Activated CD4-positive, alpha-beta T cell treated with anti-CD3 and anti-CD28 coated beads, Interleukin-2, amount 10 ng/mL, durations not matched to agents 24 days and 14 days (primary cell): Measurements from ENCODE around the gene MYH10. TPM values are rescaled to one million over a fixed set of nuclear protein-coding genes. Genes with fewer than 3 reads are reported as not detected.

ENCODE experiments used
- DNase-seq: peaks from one replicate; pipeline ENCODE4 v3.0.0; 2022
- H3K27ac Mint-ChIP-seq: one replicate; pipeline ENCODE4 v1.8.0; 2022; ENCODE audit warnings: mild to moderate bottlenecking, mixed read lengths
- H3K27me3 Mint-ChIP-seq: one replicate; pipeline ENCODE4 v1.8.0; 2022; ENCODE audit warnings: mixed read lengths
- H3K36me3 Mint-ChIP-seq: one replicate; pipeline ENCODE4 v1.8.0; 2022; ENCODE audit warnings: low read depth, mild to moderate bottlenecking, mixed read lengths
- H3K4me1 Mint-ChIP-seq: one replicate; pipeline ENCODE4 v1.8.0; 2021; ENCODE audit warnings: mixed read lengths
- H3K4me3 Mint-ChIP-seq: one replicate; pipeline ENCODE4 v1.8.0; 2022; ENCODE audit warnings: mild to moderate bottlenecking, moderate library complexity, mixed read lengths
- H3K9me3 Mint-ChIP-seq: one replicate; pipeline ENCODE4 v1.8.0; 2021; ENCODE audit warnings: mixed read lengths
- intact Hi-C: fragments of 100-400 bp; cut with micrococcal nuclease; formaldehyde crosslinking; loops from one replicate; pipeline ENCODE4 v1.15.1; 2023
- total RNA-seq: library from RNA; stranded (reverse); gene quantifications from 2 replicates; pipeline ENCODE4 v1.2.3, GENCODE V29; 2022

The MYH10 gene
- total RNA-seq, 1 donor from 2014 or later: 19.4 TPM

DNA sequence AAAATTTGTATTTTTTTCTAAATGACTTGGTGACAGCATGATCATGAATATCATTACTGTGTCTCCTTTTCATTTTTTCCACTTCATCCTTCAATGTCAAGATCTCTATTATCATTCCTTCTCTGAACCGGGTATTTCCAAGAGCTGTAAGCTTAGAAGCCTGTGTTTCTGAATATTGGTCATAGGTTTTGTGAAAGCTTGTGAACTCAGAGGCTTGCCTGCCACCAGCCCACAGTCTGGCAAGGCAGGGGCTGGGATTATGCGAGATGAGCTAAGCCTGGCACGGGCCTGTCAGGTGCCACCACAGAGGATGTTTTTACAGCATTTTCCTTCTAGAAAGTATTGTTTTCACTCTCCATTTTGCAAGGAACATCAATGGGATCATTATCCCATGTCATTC, 92.8 kb downstream of the MYH10 start:
- DNase-seq: no peak
- Mint-ChIP-seq H3K27ac (no peak overlapping the region), H3K9me3 (no peaks in the 10 kb centered on the region), H3K27me3 (no peaks in the 10 kb centered on the region), H3K4me1 (no peaks in the 10 kb centered on the region), H3K4me3 (no peak overlapping the region), H3K36me3 (no peaks in the 10 kb centered on the region)
- intact Hi-C loops: no loop called here

DNA sequence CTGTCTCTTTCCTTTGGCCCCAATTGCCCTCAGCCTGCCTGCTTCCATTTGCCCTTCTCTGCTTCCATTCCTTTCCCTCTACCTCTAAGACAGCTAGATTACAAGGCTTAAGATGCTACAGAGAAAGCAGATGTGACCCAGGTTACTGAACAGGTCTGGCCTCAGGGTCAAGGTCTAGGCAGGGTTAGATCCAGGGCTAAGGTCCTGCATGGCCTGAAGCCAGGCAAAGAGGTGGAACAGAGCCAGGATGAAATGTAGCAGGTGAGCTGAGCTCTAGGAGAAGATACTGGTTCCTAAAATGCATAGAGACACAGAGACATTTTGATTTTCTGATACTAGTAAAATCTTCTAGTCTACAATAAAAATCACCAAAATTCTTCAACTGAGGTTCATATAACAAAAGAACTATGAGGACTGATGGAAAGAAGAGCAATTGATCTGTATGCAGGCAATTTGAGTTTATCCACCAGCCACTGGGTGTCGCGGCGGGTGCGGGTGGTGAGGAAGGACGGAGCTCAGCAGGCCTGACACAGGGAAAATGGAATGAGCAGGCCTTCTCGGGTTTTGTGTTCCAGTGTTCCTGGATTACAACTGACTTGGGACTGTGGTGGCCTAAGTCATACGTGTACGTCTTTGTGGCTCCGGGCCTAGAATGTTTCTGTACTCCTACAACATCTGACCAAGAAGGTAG, 95.9 kb downstream of the MYH10 start:
- Mint-ChIP-seq H3K4me3 (no peak overlapping the region), H3K4me1 (no peaks in the 10 kb centered on the region), H3K27me3 (no peaks in the 10 kb centered on the region), H3K36me3 (no peaks in the 10 kb centered on the region), H3K27ac (no peak overlapping the region), H3K9me3 (no peaks in the 10 kb centered on the region)
- DNase-seq: no peak
- intact Hi-C loops: no loop called here

DNA sequence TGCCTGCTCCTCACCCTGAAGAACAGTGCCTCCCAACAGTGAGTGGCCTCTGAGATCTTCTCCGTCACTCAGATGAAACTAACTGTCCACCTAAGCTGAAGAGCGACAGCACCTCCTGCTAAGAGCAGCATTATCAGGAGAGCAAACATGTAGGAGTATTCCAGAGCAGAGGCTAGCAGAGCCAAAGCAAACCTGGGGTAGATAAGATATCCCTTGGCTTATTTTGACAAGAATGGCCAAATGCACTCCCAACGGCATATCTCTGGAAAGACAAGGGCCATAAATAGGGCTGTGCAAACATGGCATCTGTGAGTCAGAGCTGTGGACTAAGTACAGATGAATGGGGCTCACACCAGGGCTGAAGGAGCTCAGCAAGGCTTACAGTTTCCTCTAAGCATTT, 98.5 kb downstream of the MYH10 start:
- no peaks in the 10 kb centered on the region for H3K36me3 Mint-ChIP-seq
- H3K27me3 Mint-ChIP-seq: no peaks in the 10 kb centered on the region
- H3K4me1 Mint-ChIP-seq: no peaks in the 10 kb centered on the region
- H3K9me3 Mint-ChIP-seq: no peaks in the 10 kb centered on the region
- H3K27ac Mint-ChIP-seq: no peak overlapping the region
- intact Hi-C loops: no loop called here
- DNase-seq: no peak
- no peak overlapping the region for H3K4me3 Mint-ChIP-seq

DNA sequence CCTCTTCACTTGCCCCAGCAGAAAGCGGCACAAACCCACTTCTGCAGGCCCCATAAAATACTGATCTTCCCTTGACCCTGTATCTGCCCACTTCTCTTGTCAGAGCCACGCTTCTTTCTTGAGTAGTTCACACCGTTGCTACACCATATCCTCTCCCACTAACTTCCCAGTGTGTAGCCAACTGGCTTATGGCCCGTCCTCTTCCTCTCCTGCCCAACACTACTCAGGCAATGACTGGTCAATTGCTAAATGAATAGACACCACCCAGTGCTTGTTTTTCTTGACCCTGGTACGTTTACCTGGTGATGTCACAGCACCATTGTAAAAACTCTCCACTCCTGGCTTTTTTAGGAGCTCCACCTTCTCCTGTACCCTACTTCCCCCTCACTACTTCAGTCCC, 107.9 kb downstream of the MYH10 start:
- H3K36me3 Mint-ChIP-seq: peaks cover 8% of the 10 kb centered on the region
- no peaks in the 10 kb centered on the region for H3K9me3 Mint-ChIP-seq
- H3K4me1 Mint-ChIP-seq: no peaks in the 10 kb centered on the region
- no peak overlapping the region for H3K27ac Mint-ChIP-seq
- DNase-seq: no peak
- H3K27me3 Mint-ChIP-seq: no peaks in the 10 kb centered on the region
- H3K4me3 Mint-ChIP-seq: no peak overlapping the region
- intact Hi-C loops: no loop called here

DNA sequence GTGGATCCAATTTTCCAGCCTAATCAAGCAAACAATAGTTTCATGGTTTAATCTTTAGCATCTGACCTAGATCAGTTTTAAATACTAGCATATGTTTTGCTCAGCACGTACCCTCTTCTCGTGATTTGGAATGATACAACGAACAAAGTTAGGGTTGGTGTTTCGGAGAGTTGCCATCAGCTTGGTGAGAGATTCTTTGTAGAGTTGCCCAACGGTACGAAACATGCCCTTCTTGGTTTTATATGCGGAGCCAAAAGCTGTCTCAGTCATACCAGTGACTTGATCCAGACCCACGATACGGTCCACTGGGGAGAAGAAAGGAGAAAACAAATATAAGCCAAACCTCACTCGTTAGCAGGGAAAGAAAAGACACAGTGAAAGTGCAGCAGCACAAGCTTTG, 109.5 kb downstream of the MYH10 start:
- peaks cover 8% of the 10 kb centered on the region for H3K36me3 Mint-ChIP-seq
- H3K4me1 Mint-ChIP-seq: no peaks in the 10 kb centered on the region
- no peaks in the 10 kb centered on the region for H3K9me3 Mint-ChIP-seq
- no peak overlapping the region for H3K4me3 Mint-ChIP-seq
- no peak overlapping the region for H3K27ac Mint-ChIP-seq
- DNase-seq: no peak
- intact Hi-C loops: no loop called here
- no peaks in the 10 kb centered on the region for H3K27me3 Mint-ChIP-seq

DNA sequence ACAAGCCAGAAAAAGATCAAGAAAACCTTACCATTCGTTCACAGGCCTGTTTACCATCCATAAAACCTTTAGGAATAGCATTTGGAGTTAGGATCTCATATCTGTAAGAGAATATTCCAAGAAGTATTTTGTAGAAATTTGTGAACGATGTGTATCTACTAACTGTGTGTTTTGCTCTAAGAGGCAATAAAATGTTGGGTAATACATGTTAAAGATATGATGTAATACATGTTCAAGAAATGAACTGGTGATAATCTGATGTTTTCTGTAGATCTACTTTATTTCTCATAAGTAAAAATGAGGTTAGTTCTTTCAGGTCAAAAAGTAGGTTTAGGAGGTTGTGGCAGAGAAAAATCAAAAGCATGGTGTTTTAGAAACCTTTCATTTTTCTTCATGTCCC, 111.7 kb downstream of the MYH10 start:
- Mint-ChIP-seq H3K27me3 (no peaks in the 10 kb centered on the region), H3K4me1 (no peaks in the 10 kb centered on the region), H3K36me3 (peaks cover 8% of the 10 kb centered on the region), H3K9me3 (no peaks in the 10 kb centered on the region), H3K27ac (no peak overlapping the region), H3K4me3 (no peak overlapping the region)
- intact Hi-C loops: no loop called here
- DNase-seq: no peak

DNA sequence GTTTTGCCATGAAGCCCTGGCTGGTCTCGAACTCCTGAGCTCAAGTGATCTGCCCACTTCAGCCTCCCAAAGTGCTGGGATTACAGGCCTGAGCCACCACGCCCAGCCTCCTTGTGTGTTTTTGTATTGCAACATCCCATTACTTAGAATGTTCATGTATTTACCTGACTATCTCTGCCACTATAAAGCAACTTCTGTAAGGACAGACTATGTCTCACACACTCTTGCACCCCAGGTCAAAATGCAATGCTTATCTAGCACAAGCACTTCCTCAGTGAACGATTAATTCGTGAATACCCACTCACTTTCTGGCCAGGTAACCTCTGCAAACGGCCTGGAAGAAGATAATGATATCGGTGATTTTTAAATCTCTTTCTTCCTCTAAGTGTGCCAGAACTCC, 112.2 kb downstream of the MYH10 start:
- Mint-ChIP-seq H3K9me3 (no peaks in the 10 kb centered on the region), H3K36me3 (peaks cover 8% of the 10 kb centered on the region), H3K4me3 (no peak overlapping the region), H3K27me3 (no peaks in the 10 kb centered on the region), H3K27ac (no peak overlapping the region), H3K4me1 (no peaks in the 10 kb centered on the region)
- DNase-seq: no peak
- intact Hi-C loops: no loop called here

DNA sequence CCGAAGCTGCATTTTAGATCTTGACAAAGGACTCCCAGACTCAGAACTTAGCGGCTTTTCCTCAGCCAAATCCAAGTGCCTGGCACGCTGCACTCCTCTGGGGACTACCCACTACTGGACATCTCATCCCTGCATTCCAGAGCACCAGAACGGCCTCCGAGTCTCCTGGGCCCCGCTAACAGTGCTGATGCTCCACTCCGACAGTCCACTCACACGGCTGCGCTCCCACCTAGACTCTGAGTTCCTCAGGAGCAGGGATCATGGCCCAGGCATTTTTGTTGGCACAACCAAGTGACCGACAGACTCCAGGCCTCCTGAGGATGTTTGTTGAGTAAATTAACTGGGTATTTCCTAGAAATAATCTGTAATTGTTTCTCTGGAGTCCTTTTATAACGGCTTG, 115.7 kb downstream of the MYH10 start:
- no peaks in the 10 kb centered on the region for H3K4me1 Mint-ChIP-seq
- no peak for DNase-seq
- peaks cover 9% of the 10 kb centered on the region for H3K36me3 Mint-ChIP-seq
- no peaks in the 10 kb centered on the region for H3K9me3 Mint-ChIP-seq
- intact Hi-C loops: no loop called here
- H3K4me3 Mint-ChIP-seq: no peak overlapping the region
- H3K27ac Mint-ChIP-seq: no peak overlapping the region
- H3K27me3 Mint-ChIP-seq: no peaks in the 10 kb centered on the region

DNA sequence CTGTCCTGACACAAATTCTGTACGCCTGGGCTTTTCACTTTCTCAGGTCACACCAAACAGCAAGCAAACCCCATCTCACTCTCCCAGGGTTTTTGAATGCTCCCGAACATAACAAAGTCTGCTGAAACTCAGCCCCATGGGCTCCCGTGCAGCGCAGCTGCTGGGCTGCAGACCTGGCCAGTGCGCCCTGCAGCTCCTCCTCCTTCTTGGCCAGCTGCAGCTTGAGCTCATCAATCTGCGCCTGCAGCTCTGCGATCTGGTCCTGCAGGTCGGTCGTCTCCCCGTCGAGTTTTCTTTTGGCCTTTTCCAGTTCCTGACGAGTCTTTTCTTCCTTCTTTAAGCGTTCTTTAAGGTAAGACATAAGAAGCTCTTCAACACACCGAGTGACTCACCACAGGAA, 124.4 kb downstream of the MYH10 start:
- no peaks in the 10 kb centered on the region for H3K4me1 Mint-ChIP-seq
- no peak for DNase-seq
- intact Hi-C loops: no loop called here
- H3K36me3 Mint-ChIP-seq: no peaks in the 10 kb centered on the region
- no peak overlapping the region for H3K27ac Mint-ChIP-seq
- H3K4me3 Mint-ChIP-seq: no peak overlapping the region
- no peaks in the 10 kb centered on the region for H3K9me3 Mint-ChIP-seq
- H3K27me3 Mint-ChIP-seq: no peaks in the 10 kb centered on the region

DNA sequence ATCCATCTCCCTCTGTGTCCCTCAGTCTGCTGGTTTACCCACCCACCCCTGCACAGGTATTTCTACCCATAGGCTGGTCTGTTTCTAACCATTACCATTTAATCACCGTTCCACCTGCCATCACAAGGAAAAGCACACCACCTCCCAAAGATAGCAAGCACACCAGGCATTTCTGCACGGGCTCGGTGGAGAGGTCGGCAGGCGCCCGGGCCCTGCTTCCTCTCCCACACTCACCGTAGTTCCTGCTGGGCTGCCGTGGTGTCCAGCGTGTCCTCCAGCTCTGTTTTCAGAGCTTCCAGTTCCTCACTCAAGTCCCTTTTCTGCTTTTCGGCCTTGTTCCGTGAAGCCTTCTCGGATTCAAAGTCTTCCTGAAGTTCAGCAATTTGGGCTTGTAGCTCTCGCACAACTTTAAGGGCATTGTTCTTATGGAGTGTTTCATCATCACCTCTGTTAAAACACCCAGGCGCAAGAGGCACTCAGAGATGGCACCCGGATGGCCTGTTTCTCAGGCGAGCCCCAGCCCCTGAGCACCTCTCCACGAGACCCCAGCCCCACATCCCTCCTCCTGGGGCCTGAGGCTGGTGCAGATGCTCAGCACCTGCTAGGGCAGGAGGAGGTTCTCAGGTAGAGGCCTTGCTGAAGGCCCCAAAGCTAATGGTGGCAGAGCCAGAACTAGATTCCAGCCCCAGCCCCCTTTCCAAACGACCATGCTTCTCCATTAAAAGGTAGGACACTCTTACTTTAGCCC, 125.9 kb downstream of the MYH10 start:
- Mint-ChIP-seq H3K9me3 (no peaks in the 10 kb centered on the region), H3K4me3 (no peak overlapping the region), H3K4me1 (no peaks in the 10 kb centered on the region), H3K27ac (no peak overlapping the region), H3K27me3 (no peaks in the 10 kb centered on the region), H3K36me3 (no peaks in the 10 kb centered on the region)
- DNase-seq: no peak
- intact Hi-C loops: no loop called here

DNA sequence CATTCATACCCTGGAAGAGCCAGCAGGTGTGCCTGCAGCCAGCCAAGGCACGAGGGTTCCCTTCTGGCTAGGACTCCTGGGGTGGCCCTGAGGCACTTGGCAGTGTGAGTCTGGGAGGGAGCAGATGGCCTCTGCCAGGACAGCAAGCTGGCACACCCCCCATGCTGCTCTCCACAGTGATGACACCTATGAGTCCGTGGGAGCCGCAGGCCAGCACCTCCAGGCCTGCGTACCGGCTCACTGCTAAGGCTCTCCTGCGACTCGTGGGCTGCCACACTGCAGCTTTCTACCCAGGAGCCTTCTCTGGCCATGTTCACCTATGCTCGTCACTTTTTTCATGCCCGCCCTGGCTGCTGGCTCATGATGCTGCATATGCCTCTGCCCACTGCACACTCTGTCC, 126.7 kb downstream of the MYH10 start:
- Mint-ChIP-seq H3K4me3 (no peak overlapping the region), H3K36me3 (no peaks in the 10 kb centered on the region), H3K9me3 (no peaks in the 10 kb centered on the region), H3K4me1 (peaks cover 2% of the 10 kb centered on the region), H3K27ac (no peak overlapping the region), H3K27me3 (no peaks in the 10 kb centered on the region)
- DNase-seq: no peak
- intact Hi-C loops: no loop called here

DNA sequence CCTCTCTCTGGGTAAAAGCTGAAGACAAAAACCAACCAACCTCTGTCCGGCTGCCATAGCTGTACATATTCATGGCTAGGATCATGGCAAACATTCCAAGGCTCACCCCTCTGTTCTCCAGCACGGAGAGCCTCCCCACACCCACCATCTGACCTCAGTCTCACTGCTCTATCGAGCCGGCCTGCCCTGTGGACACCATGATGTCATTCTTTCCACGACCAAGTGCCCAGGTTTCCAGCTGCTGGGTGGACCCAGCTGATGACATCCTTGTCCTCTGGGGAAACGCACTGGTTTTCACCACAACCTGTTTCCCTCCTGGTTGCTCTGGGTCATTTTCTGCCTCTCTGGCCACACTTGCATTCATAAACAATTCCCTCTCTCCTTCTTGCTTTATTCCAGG, 127.2 kb downstream of the MYH10 start:
- Mint-ChIP-seq H3K9me3 (no peaks in the 10 kb centered on the region), H3K4me1 (peaks cover 2% of the 10 kb centered on the region), H3K27ac (no peak overlapping the region), H3K27me3 (no peaks in the 10 kb centered on the region), H3K36me3 (no peaks in the 10 kb centered on the region), H3K4me3 (no peak overlapping the region)
- intact Hi-C loops: no loop called here
- DNase-seq: no peak

DNA sequence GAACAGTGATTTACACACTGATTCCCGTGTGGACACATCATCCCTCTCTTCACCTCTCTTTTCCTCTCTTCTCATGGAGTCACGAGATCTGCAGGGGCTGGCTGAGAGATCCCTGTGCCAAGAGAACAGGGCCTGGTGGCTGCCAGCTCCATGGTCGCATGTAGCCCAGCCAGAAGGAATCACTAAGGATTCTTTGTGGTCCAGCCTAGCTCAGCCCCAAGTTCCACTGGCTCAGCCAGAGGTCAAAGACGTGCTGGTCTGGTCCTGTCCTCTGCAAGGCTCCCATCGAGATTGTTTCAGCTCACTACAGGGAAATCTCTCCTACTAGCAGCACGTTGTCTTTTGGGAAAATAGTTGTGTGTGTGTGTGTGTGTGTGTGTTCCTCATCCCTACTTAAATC, 128.4 kb downstream of the MYH10 start:
- Mint-ChIP-seq H3K27me3 (no peaks in the 10 kb centered on the region), H3K27ac (no peak overlapping the region)
- intact Hi-C loops: no loop called here

DNA sequence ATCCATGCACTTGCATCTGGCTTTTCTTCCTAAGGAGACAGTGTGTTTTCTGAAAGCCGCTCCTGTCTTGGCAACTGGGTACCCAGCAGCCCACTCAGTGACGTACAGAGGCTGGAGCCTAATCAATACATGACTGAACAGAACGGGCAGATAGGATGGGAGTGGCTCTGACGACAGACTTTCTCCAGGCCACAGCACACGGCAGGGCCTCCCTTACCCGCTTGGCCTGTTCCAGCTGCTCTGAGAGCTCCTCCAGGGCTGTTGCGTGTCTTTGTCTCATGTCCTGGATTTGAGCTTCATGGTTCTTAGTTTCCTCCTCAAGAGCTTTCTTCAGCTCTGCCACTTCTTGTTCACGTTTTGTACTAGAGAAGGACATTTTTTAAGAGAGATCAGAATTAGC, 129.9 kb downstream of the MYH10 start:
- Mint-ChIP-seq H3K9me3 (no peaks in the 10 kb centered on the region), H3K4me1 (peaks cover 2% of the 10 kb centered on the region), H3K27ac (no peak overlapping the region), H3K27me3 (no peaks in the 10 kb centered on the region), H3K4me3 (no peak overlapping the region), H3K36me3 (no peaks in the 10 kb centered on the region)
- DNase-seq: no peak
- intact Hi-C loops: no loop called here

More for the DNA sequence above, 128.4 kb downstream of the MYH10 start:
- Mint-ChIP-seq H3K36me3 (no peaks in the 10 kb centered on the region), H3K4me1 (peaks cover 2% of the 10 kb centered on the region), H3K4me3 (no peak overlapping the region), H3K9me3 (no peaks in the 10 kb centered on the region)
- no peak for DNase-seq

DNA sequence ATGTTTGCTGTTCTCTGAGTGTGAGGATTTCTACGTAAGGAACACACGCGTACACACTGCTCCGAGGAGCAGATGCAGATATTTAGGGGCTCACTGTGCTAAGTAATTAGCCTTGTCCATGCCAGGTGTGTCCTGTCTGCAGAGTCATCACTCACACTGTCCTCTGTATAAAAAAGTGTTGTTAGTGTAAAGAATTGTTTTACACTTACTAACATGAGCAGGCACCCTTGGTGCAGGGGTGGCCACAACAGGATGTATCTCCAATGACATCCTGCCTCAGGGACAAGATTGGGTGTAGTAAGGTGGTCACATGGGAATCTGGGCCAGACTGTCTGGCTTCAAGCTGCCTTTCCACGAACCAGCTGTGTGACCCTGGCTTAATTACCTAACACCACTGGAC, 130.9 kb downstream of the MYH10 start:
- Mint-ChIP-seq H3K27me3 (no peaks in the 10 kb centered on the region), H3K36me3 (no peaks in the 10 kb centered on the region)

More for the DNA sequence above, 130.9 kb downstream of the MYH10 start:
- Mint-ChIP-seq H3K4me1 (peaks cover 2% of the 10 kb centered on the region), H3K9me3 (no peaks in the 10 kb centered on the region), H3K27ac (no peak overlapping the region), H3K4me3 (no peak overlapping the region)
- DNase-seq: no peak
- intact Hi-C loops: no loop called here
